Activated CD4-positive, alpha-beta T cell treated with anti-CD3 and anti-CD28 coated beads, Interleukin-2, amount 10 ng/mL, durations not matched to agents 24 days and 14 days (primary cell): ENCODE results near the gene DAB2IP. TPM values are rescaled to one million over a fixed set of nuclear protein-coding genes. Genes with fewer than 3 reads are reported as not detected.
"Not testable (repeated sequence)": the region's sequence is repeated elsewhere in the genome, so short reads cannot be mapped to it uniquely, and the experiment has no call there.

Experiments used
- DNase-seq: peaks from one replicate; pipeline ENCODE4 v3.0.0; 2022
- H3K27ac Mint-ChIP-seq: one replicate; pipeline ENCODE4 v1.8.0; 2022; ENCODE audit warnings: mild to moderate bottlenecking, mixed read lengths
- H3K27me3 Mint-ChIP-seq: one replicate; pipeline ENCODE4 v1.8.0; 2022; ENCODE audit warnings: mixed read lengths
- H3K36me3 Mint-ChIP-seq: one replicate; pipeline ENCODE4 v1.8.0; 2022; ENCODE audit warnings: low read depth, mild to moderate bottlenecking, mixed read lengths
- H3K4me1 Mint-ChIP-seq: one replicate; pipeline ENCODE4 v1.8.0; 2021; ENCODE audit warnings: mixed read lengths
- H3K4me3 Mint-ChIP-seq: one replicate; pipeline ENCODE4 v1.8.0; 2022; ENCODE audit warnings: mild to moderate bottlenecking, moderate library complexity, mixed read lengths
- H3K9me3 Mint-ChIP-seq: one replicate; pipeline ENCODE4 v1.8.0; 2021; ENCODE audit warnings: mixed read lengths
- intact Hi-C: fragments of 100-400 bp; cut with micrococcal nuclease; formaldehyde crosslinking; loops from one replicate; pipeline ENCODE4 v1.15.1; 2023
- total RNA-seq: library from RNA; stranded (reverse); gene quantifications from 2 replicates; pipeline ENCODE4 v1.2.3, GENCODE V29; 2022

The DAB2IP gene
- total RNA-seq, 1 donor from 2014 or later = not detected

GRCh38 chr9:121618910-121619309 is 32.5 kb upstream of the DAB2IP start:
- DNase-seq, H3K27ac Mint-ChIP-seq, intact Hi-C loops, H3K36me3 Mint-ChIP-seq, H3K4me3 Mint-ChIP-seq, H3K9me3 Mint-ChIP-seq, H3K4me1 Mint-ChIP-seq: not testable (repeated sequence)
- H3K27me3 Mint-ChIP-seq = peaks cover 10% of the 10 kb centered on the region

GRCh38 chr9:121619545-121620324 is 31.7 kb upstream of the DAB2IP start:
- Mint-ChIP-seq H3K4me3 (no peak overlapping the region), H3K9me3 (no peaks in the 10 kb centered on the region), H3K27me3 (peaks cover 7% of the 10 kb centered on the region), H3K36me3 (no peaks in the 10 kb centered on the region), H3K4me1 (peaks cover 3% of the 10 kb centered on the region), H3K27ac (no peak overlapping the region)
- no peak for DNase-seq
- intact Hi-C loops = no loop called here

GRCh38 chr9:121620325-121620673 is 31.1 kb upstream of the DAB2IP start:
- H3K9me3 Mint-ChIP-seq = no peaks in the 10 kb centered on the region
- no peak overlapping the region for H3K27ac Mint-ChIP-seq
- intact Hi-C loops = no loop called here
- DNase-seq = no peak
- H3K4me1 Mint-ChIP-seq = peaks cover 3% of the 10 kb centered on the region
- H3K36me3 Mint-ChIP-seq = no peaks in the 10 kb centered on the region
- H3K4me3 Mint-ChIP-seq = no peak overlapping the region
- peaks cover 3% of the 10 kb centered on the region for H3K27me3 Mint-ChIP-seq

- no peaks in the 10 kb centered on the region for H3K9me3 Mint-ChIP-seq
- peaks cover 3% of the 10 kb centered on the region for H3K4me1 Mint-ChIP-seq
- H3K4me3 Mint-ChIP-seq = no peak overlapping the region
- peaks cover 3% of the 10 kb centered on the region for H3K27me3 Mint-ChIP-seq
- DNase-seq = no peak
- H3K36me3 Mint-ChIP-seq = no peaks in the 10 kb centered on the region
- H3K27ac Mint-ChIP-seq = no peak overlapping the region
- intact Hi-C loops = no loop called here
These were observed 30.5 kb upstream of the DAB2IP start for GRCh38 chr9:121620777-121621449.

- H3K4me1 Mint-ChIP-seq = peaks cover 3% of the 10 kb centered on the region
- peaks cover 3% of the 10 kb centered on the region for H3K27me3 Mint-ChIP-seq
- no peaks in the 10 kb centered on the region for H3K9me3 Mint-ChIP-seq
- intact Hi-C loops = no loop called here
- no peak for DNase-seq
- H3K4me3 Mint-ChIP-seq = no peak overlapping the region
- H3K27ac Mint-ChIP-seq = no peak overlapping the region
- H3K36me3 Mint-ChIP-seq = no peaks in the 10 kb centered on the region
These were observed 28.8 kb upstream of the DAB2IP start for GRCh38 chr9:121622387-121623203.

- H3K4me3 Mint-ChIP-seq, H3K9me3 Mint-ChIP-seq, H3K27ac Mint-ChIP-seq, H3K36me3 Mint-ChIP-seq, DNase-seq, intact Hi-C loops, H3K4me1 Mint-ChIP-seq, H3K27me3 Mint-ChIP-seq: not testable (repeated sequence)
These were observed 28.0 kb upstream of the DAB2IP start for GRCh38 chr9:121623430-121623829.

GRCh38 chr9:121625590-121625989 is 25.8 kb upstream of the DAB2IP start:
- Mint-ChIP-seq H3K9me3 (no peaks in the 10 kb centered on the region), H3K4me1 (peaks cover 3% of the 10 kb centered on the region), H3K36me3 (no peaks in the 10 kb centered on the region), H3K27me3 (peaks cover 2% of the 10 kb centered on the region), H3K4me3 (no peak overlapping the region), H3K27ac (no peak overlapping the region)
- intact Hi-C loops = no loop called here
- no peak for DNase-seq

GRCh38 chr9:121626012-121626411 is 25.4 kb upstream of the DAB2IP start:
- intact Hi-C loops = no loop called here
- Mint-ChIP-seq H3K4me1 (peaks cover under 1% of the 10 kb centered on the region), H3K9me3 (no peaks in the 10 kb centered on the region), H3K36me3 (no peaks in the 10 kb centered on the region), H3K4me3 (no peak overlapping the region), H3K27me3 (peaks cover under 1% of the 10 kb centered on the region), H3K27ac (no peak overlapping the region)
- no peak for DNase-seq

- intact Hi-C loops = no loop called here
- H3K36me3 Mint-ChIP-seq = no peaks in the 10 kb centered on the region
- H3K4me1 Mint-ChIP-seq = no peaks in the 10 kb centered on the region
- H3K27ac Mint-ChIP-seq = no peak overlapping the region
- H3K27me3 Mint-ChIP-seq = no peaks in the 10 kb centered on the region
- H3K9me3 Mint-ChIP-seq = no peaks in the 10 kb centered on the region
- no peak for DNase-seq
- H3K4me3 Mint-ChIP-seq = no peak overlapping the region
These were observed 24.0 kb upstream of the DAB2IP start for GRCh38 chr9:121627427-121627826.

GRCh38 chr9:121628401-121628800 is 23.0 kb upstream of the DAB2IP start:
- H3K36me3 Mint-ChIP-seq = no peaks in the 10 kb centered on the region
- H3K4me3 Mint-ChIP-seq = no peak overlapping the region
- no peaks in the 10 kb centered on the region for H3K27me3 Mint-ChIP-seq
- no peak overlapping the region for H3K27ac Mint-ChIP-seq
- intact Hi-C loops = no loop called here
- DNase-seq = no peak
- no peaks in the 10 kb centered on the region for H3K9me3 Mint-ChIP-seq
- H3K4me1 Mint-ChIP-seq = no peaks in the 10 kb centered on the region

- DNase-seq = no peak
- no peaks in the 10 kb centered on the region for H3K36me3 Mint-ChIP-seq
- no peaks in the 10 kb centered on the region for H3K9me3 Mint-ChIP-seq
- peaks cover 5% of the 10 kb centered on the region for H3K4me1 Mint-ChIP-seq
- no peak overlapping the region for H3K27ac Mint-ChIP-seq
- no peak overlapping the region for H3K4me3 Mint-ChIP-seq
- peaks cover 2% of the 10 kb centered on the region for H3K27me3 Mint-ChIP-seq
- intact Hi-C loops = no loop called here
These were observed 20.3 kb upstream of the DAB2IP start for GRCh38 chr9:121631115-121631514.

- Mint-ChIP-seq H3K27ac (no peak overlapping the region), H3K27me3 (peaks cover 2% of the 10 kb centered on the region), H3K4me3 (no peak overlapping the region), H3K36me3 (no peaks in the 10 kb centered on the region), H3K4me1 (peaks cover 5% of the 10 kb centered on the region), H3K9me3 (no peaks in the 10 kb centered on the region)
- DNase-seq = no peak
- intact Hi-C loops = no loop called here
These were observed 19.4 kb upstream of the DAB2IP start for GRCh38 chr9:121631978-121632418.

- H3K27me3 Mint-ChIP-seq = peaks cover 6% of the 10 kb centered on the region
- H3K9me3 Mint-ChIP-seq = no peaks in the 10 kb centered on the region
- no peak for DNase-seq
- peaks cover 5% of the 10 kb centered on the region for H3K4me1 Mint-ChIP-seq
- intact Hi-C loops = no loop called here
- no peak overlapping the region for H3K27ac Mint-ChIP-seq
- H3K4me3 Mint-ChIP-seq = no peak overlapping the region
- H3K36me3 Mint-ChIP-seq = no peaks in the 10 kb centered on the region
These were observed 18.2 kb upstream of the DAB2IP start for GRCh38 chr9:121633119-121633714.

- Mint-ChIP-seq H3K36me3 (no peaks in the 10 kb centered on the region), H3K4me3 (no peak overlapping the region), H3K27me3 (peaks cover 7% of the 10 kb centered on the region), H3K9me3 (no peaks in the 10 kb centered on the region), H3K4me1 (peaks cover 5% of the 10 kb centered on the region), H3K27ac (no peak overlapping the region)
- DNase-seq = no peak
- intact Hi-C loops = no loop called here
These were observed 17.7 kb upstream of the DAB2IP start for GRCh38 chr9:121633736-121634135.
